Inflammatory macrophage treated with lipopolysaccharide for 4 hours (primary cell): Measurements from ENCODE around the gene MRPL48.
"Not testable (repeated sequence)": the region's sequence is repeated elsewhere in the genome, so short reads cannot be mapped to it uniquely, and the experiment has no call there.

Source experiments
- DNase-seq: peaks from one replicate; pipeline ENCODE4 v3.0.0-alpha.2; 2020

MRPL48 gene

GRCh38 chr11:73851046-73851764, 63.5 kb downstream of the MRPL48 start:
- DNase-seq, result no peak

- DNase-seq, result no peak
Observed at GRCh38 chr11:73852049-73852448, 64.4 kb downstream of the MRPL48 start.

GRCh38 chr11:73854680-73855079, 67.0 kb downstream of the MRPL48 start:
- DNase-seq, result no peak

- no peak for DNase-seq
Observed at GRCh38 chr11:73856031-73856567, 68.4 kb downstream of the MRPL48 start.

GRCh38 chr11:73859671-73860070, 72.0 kb downstream of the MRPL48 start:
- DNase-seq, result no peak

GRCh38 chr11:73860202-73860601, 72.5 kb downstream of the MRPL48 start:
- no peak for DNase-seq

- DNase-seq, result no peak
Observed at GRCh38 chr11:73862986-73863385, 75.3 kb downstream of the MRPL48 start.

GRCh38 chr11:73866095-73866579, 78.5 kb downstream of the MRPL48 start:
- no peak for DNase-seq

GRCh38 chr11:73866586-73866996, 78.9 kb downstream of the MRPL48 start:
- no peak for DNase-seq

- no peak for DNase-seq
Observed at GRCh38 chr11:73869332-73869949, 81.8 kb downstream of the MRPL48 start.

GRCh38 chr11:73870261-73870660, 82.6 kb downstream of the MRPL48 start:
- no peak for DNase-seq

GRCh38 chr11:73872749-73873357, 85.2 kb downstream of the MRPL48 start:
- no peak for DNase-seq

GRCh38 chr11:73875380-73875779, 87.7 kb downstream of the MRPL48 start:
- no peak for DNase-seq

- no peak for DNase-seq
Observed at GRCh38 chr11:73875840-73876239, 88.2 kb downstream of the MRPL48 start.

- peak; percentile 96 for DNase-seq
Observed at GRCh38 chr11:73876424-73877310, 89.0 kb downstream of the MRPL48 start, which contains the start of the genes COA4 and PAAF1. COA4 (minus strand) TSS chr11:73876846; CDS start chr11:73873378, 3,468 bp downstream. PAAF1 (plus strand) TSS chr11:73876999; CDS start chr11:73877022, 23 bp downstream.

GRCh38 chr11:73878771-73879170, 91.1 kb downstream of the MRPL48 start:
- DNase-seq, result no peak

- not testable (repeated sequence) for DNase-seq
Observed at GRCh38 chr11:73880449-73880848, 92.8 kb downstream of the MRPL48 start.

GRCh38 chr11:73883856-73884255, 96.2 kb downstream of the MRPL48 start:
- DNase-seq, result no peak

GRCh38 chr11:73888244-73888643, 100.6 kb downstream of the MRPL48 start:
- DNase-seq, result no peak

GRCh38 chr11:73889019-73889418, 101.3 kb downstream of the MRPL48 start:
- no peak for DNase-seq

- DNase-seq, result no peak
Observed at GRCh38 chr11:73889536-73889935, 101.9 kb downstream of the MRPL48 start.

GRCh38 chr11:73893041-73893440, 105.4 kb downstream of the MRPL48 start:
- no peak for DNase-seq
